ENCODE data around the gene PDE11A. TPM values are rescaled to one million over a fixed set of nuclear protein-coding genes. Genes with fewer than 3 reads are reported as not detected.

Gene PDE11A
- total RNA-seq, 2 donors from 2014 or later = 0.28 to 3.5 TPM

- Histone ChIP-seq H3K27me3 (replicated peaks; ENCODE audit: insufficient read depth) (no peaks in the 10 kb centered on the region), H3K4me1 (ENCODE audit: control insufficient read depth in 1 of 2, low read depth in 2 of 2) (peaks cover 0 to under 1% of the 10 kb centered on the region in 2 donors), H3K9me3 (no peaks in the 10 kb centered on the region), H3K27ac (no peak overlapping the region), H3K36me3 (no peaks in the 10 kb centered on the region), H3K4me3 (no peak overlapping the region)
- ATAC-seq (ENCODE audit: insufficient number of reproducible peaks, low FRiP score, low read depth) (no peak), DNase-seq (ENCODE audit: low spot score) (no peak)
- no peak for TF ChIP-seq CTCF (IDR thresholded peaks at IDR 0.05)
These were observed 479.6 kb downstream of the PDE11A start for GRCh38 chr2:177592945-177593344.

DNA sequence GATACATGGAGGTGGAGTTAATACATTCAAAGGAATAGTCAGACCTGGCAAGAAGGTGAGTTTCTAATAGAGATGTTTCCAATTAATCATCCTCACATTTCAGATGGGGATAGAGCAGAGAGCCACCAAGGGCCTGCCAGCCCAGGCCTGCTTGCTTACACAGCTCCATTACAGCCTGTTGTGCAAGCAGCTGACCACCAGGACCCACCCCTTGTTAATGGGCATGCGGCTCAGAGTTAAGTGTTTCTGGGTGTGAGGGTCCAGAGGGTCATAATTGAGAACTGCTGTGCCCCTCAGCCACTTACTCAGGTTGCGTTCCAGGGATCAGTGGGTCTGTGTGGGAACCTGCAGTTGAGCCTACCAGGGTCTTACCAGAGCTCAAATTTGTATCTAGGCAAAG lies 480.2 kb downstream of the PDE11A start:
- no peak for DNase-seq (ENCODE audit: low spot score)

GRCh38 chr2:177589186-177589585 lies 483.4 kb downstream of the PDE11A start:
- Histone ChIP-seq H3K4me3 (no peak overlapping the region), H3K4me1 (ENCODE audit: control insufficient read depth in 1 of 2, low read depth in 2 of 2) (no peaks in the 10 kb centered on the region), H3K9me3 (no peaks in the 10 kb centered on the region), H3K36me3 (no peaks in the 10 kb centered on the region), H3K27me3 (replicated peaks; ENCODE audit: insufficient read depth) (no peaks in the 10 kb centered on the region), H3K27ac (no peak overlapping the region)
- no peak for ATAC-seq (ENCODE audit: insufficient number of reproducible peaks, low FRiP score, low read depth)
- TF ChIP-seq CTCF (IDR thresholded peaks at IDR 0.05) = no peak
- no peak for DNase-seq (ENCODE audit: low spot score)

More for the DNA sequence above, 480.2 kb downstream of the PDE11A start:
- no peak for TF ChIP-seq CTCF (IDR thresholded peaks at IDR 0.05)
- Histone ChIP-seq H3K27me3 (replicated peaks; ENCODE audit: insufficient read depth) (no peaks in the 10 kb centered on the region), H3K27ac (no peak overlapping the region), H3K4me3 (no peak overlapping the region), H3K9me3 (no peaks in the 10 kb centered on the region), H3K36me3 (no peaks in the 10 kb centered on the region), H3K4me1 (ENCODE audit: control insufficient read depth in 1 of 2, low read depth in 2 of 2) (no peaks in the 10 kb centered on the region)
- no peak for ATAC-seq (ENCODE audit: insufficient number of reproducible peaks, low FRiP score, low read depth)

- Histone ChIP-seq H3K27ac (no peak overlapping the region), H3K4me1 (ENCODE audit: control insufficient read depth in 1 of 2, low read depth in 2 of 2) (no peaks in the 10 kb centered on the region), H3K4me3 (no peak overlapping the region), H3K9me3 (no peaks in the 10 kb centered on the region), H3K27me3 (replicated peaks; ENCODE audit: insufficient read depth) (no peaks in the 10 kb centered on the region), H3K36me3 (no peaks in the 10 kb centered on the region)
- no peak for ATAC-seq (ENCODE audit: insufficient number of reproducible peaks, low FRiP score, low read depth)
- TF ChIP-seq CTCF (IDR thresholded peaks at IDR 0.05) = no peak
- DNase-seq (ENCODE audit: low spot score) = no peak
These were observed 483.9 kb downstream of the PDE11A start for GRCh38 chr2:177588671-177589070.

- H3K36me3 ChIP-seq = no peaks in the 10 kb centered on the region
- no peaks in the 10 kb centered on the region for H3K27me3 ChIP-seq (replicated peaks; ENCODE audit: insufficient read depth)
- H3K4me1 ChIP-seq (ENCODE audit: control insufficient read depth in 1 of 2, low read depth in 2 of 2) = no peaks in the 10 kb centered on the region
- ATAC-seq (ENCODE audit: insufficient number of reproducible peaks, low FRiP score, low read depth) (no peak), DNase-seq (ENCODE audit: low spot score) (no peak)
- no peak overlapping the region for H3K27ac ChIP-seq
- no peak for TF ChIP-seq CTCF (IDR thresholded peaks at IDR 0.05)
- no peak overlapping the region for H3K4me3 ChIP-seq
- no peaks in the 10 kb centered on the region for H3K9me3 ChIP-seq
These were observed 485.2 kb downstream of the PDE11A start for GRCh38 chr2:177587371-177587770.

Measured in thoracic aorta (tissue), 2 donors.